T-helper 1 cell (primary cell): Measurements from ENCODE around the gene CST4.
A peak's percentile ranks its signal among the peaks of the same experiment; 100 is the strongest.
"Not testable (repeated sequence)": the region's sequence is repeated elsewhere in the genome, so short reads cannot be mapped to it uniquely, and the experiment has no call there.

ENCODE experiments used
- DNase-seq, 5 donors: peaks; one replicate each; pipeline ENCODE4 v3.0.0-alpha.2; 2012 to 2020

The CST4 gene

DNA sequence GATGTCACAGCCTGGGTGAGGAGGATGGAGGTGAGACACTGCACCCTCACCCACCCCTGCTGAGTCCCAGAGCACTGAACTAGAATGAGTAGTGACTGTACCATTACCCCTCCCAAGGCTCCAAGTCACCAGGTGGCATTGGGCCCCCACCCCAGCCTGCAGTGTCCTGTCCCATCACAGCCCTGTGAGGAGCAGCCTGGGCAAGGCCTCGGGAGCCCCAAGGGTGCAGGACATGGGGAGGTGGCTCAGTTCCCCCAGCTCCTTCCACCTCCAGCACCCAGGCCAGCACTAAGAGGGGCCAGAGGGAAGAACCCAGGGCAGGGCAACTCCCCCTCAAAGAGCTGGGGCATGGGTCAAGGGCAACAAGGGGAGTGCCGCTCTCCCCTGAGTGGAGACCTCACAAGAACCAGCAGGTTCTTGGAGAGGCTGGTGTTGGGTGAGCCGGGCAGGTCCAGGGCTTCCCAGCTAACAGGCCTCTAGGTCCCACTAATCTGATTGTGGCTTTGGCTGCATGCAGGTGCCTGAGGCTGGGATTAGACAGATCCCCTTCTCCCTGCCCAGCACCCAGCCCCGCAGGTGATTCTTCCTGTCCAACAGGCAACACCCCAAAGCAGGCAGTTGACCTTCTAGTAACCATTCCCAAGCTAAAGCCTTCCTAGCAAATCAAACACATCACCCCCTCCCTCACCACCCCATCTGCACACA lies 2.6 kb downstream of the CST4 start:
- no peak for DNase-seq

- DNase-seq = not testable (repeated sequence)
Observed at GRCh38 chr20:23685529-23685896, 3.3 kb downstream of the CST4 start.

DNA sequence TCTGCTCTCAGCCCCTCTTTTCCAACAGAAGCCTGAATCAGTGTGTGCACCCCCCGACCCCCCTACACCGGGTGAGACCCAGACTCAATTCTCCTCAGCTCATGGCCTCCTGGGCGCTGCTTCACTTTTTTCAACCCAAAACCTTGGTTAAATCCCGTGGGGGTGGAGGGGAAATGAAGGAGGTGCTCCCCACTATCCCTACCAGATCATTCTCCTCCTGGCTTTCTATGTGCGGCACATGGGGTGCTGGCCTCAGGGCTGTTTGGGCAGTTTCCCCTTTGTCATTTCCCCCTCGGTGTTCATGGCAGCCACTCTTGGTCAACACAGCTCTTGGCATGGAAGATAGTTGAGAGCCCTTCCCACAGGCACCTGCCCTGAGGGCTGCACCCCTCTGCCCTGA lies 4.6 kb downstream of the CST4 start:
- no peak for DNase-seq

- DNase-seq = no peak
Observed at GRCh38 chr20:23683807-23684206, 5.0 kb downstream of the CST4 start.

DNA sequence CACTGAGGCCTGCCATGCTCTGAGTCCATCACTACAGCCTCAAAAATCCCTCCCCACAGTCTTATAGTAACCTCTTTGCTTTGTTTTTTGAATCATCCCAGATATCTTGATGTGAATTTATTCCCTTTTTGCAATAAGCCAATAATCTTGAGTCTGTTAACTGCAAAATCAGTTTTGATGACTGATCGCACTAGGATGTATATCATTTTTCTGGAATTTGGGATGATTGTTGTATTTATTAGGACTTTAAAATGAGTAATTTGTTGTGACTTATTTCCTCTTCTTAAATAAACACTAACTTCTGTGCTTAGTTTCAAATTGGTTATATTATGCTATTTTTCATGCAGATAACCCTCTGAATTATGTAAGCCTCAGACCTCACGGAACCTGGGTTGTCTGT lies 5.6 kb downstream of the CST4 start:
- no peak for DNase-seq

DNA sequence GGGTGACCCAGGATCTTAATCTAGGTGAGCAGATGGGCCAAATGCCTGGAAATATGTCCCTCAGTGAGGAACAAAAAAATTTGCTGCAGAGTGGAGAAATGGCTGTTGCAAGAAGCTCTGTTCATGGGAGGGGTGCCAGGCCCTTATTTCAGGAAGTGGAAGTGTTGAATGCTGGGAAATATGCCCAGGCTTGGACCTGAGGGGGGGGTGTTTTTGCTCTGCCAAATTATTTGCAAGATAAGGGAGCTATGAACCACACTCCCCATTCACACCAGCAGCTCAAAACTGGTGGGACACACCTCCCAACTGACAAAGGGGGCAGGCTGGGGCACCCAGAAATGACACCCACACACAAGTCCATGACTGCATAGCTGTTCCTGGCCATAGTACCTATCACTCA lies 8.7 kb downstream of the CST4 start:
- DNase-seq = no peak

DNA sequence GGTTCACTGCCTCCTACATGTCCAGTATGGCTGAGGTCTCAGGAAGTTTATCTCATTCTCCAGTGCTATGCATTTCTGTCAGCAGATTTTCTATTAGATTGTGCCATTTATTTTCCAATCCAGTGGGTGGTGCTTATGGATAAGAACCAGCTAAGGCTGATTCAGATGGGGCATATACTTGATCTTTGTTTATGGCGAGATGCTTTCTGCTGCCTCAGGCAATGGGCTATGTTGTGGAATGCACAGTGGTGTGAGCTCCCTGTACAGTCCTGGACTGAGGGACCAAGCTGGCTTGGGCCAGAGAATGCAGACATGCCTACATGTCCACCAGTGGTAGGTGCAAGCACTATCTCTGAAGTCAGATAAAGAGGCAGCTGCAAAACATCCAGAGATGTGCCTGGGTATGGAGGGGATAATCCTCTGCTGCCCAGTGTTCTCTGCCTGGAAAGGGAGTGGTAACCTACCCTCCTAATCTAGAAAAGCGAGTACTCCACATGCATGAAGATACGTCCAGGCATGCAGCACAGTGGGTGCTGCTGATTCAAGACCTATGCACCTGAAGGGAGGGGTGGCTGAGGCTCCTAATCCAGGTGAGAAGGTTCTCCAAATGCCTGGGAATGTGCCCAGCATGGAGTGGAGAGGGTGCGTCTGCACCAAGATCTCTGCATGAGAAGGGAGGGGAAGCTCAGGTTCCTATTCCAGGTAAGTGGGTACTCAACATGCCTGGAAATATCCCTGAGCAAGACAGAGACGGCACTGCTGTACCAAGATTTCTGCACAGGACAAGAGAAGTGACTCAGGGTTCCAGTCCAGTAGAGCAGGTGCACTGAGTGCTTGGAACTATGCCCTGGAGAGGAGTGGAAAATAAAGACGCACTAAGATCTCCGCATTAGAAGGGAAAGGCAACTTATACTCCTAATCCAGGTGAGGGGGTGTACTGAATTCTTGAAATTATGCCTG lies 9.4 kb downstream of the CST4 start:
- DNase-seq = no peak

DNA sequence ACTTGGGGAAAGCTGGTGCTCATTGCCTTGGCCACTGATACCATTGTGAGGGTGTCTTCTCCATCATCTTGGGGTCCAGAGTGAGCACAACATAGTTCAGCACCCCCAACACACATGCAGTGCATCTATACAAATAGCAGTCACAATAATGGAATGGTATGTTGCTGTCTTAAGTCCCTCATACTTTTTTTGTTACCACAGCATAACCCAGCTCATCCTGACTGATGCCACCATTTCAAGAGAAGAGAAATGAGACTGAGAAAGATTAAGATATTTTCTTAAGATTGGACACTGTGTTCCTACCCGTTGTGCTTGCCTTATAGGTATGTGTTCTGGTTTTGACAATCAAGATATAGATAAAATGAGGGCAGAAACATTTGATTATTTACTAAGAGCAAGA lies 15.6 kb downstream of the CST4 start:
- no peak for DNase-seq

- no peak for DNase-seq
Observed at GRCh38 chr20:23672158-23672557, 16.7 kb downstream of the CST4 start.

DNA sequence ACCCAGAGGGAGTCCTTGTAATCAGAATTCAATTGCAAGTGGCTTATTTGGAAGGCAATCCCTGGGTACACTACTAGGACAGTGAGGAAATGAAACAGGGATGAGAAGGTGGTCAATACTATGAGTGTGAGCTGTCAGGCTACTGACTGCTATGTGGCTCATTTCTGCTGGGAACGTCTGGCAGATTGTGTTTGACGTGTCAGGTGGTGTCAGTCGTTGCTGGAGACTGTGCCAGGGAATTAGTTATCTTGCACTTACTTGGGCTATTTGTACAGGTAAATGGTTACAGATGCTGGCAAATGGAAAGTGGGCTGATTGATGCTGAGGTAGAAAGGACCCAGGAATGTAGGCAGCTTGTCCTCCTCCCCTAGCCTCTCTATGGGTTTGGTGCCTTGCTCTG lies 17.4 kb downstream of the CST4 start:
- DNase-seq = no peak

- DNase-seq = no peak
Observed at GRCh38 chr20:23670361-23670760, 18.5 kb downstream of the CST4 start.

DNA sequence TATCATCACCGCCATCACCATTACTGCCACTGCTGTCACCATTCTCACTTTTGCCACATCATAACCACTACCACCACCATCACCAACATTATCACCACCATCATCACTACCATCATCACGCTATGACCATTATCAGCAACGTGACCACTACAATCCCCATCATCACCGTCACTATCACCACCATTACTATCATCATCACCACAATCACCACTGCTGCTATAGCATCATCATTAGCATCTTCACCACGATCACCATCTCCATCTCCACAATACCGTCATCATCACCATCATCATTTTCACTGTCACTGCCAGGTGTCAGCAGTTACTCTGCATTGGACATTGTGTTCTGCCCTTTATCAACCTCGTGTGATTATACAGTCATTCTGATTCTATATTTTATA lies 19.0 kb downstream of the CST4 start:
- no peak for DNase-seq

GRCh38 chr20:23669327-23669726 lies 19.5 kb downstream of the CST4 start:
- no peak for DNase-seq

DNA sequence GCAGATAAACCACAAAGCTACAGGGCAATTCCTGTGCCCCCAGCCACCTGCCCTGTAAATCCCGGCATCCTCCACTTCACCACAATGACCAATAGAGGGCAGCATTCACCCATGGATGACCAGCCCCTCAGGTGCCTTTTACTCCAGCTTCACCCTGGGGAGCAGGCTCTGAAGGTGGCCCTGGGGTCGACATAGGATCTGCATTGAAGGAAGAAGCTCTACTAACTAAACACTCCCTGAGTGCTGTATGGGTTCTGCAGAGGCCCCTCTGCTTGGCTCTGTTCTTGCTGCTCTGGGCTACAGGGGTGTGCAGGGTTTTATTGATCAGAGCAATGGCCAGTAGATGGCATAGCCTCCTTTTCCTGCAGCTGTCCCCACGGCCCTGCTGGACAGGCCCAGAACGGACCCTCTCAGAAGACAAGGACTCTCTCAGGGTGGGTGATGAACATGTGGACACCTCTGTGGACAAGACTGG lies 20.3 kb downstream of the CST4 start:
- peak in 2 of 5 donors; percentile 7 to 26 for DNase-seq

GRCh38 chr20:23667666-23668065 lies 21.2 kb downstream of the CST4 start:
- no peak for DNase-seq

GRCh38 chr20:23666698-23667097 lies 22.1 kb downstream of the CST4 start:
- no peak for DNase-seq

DNA sequence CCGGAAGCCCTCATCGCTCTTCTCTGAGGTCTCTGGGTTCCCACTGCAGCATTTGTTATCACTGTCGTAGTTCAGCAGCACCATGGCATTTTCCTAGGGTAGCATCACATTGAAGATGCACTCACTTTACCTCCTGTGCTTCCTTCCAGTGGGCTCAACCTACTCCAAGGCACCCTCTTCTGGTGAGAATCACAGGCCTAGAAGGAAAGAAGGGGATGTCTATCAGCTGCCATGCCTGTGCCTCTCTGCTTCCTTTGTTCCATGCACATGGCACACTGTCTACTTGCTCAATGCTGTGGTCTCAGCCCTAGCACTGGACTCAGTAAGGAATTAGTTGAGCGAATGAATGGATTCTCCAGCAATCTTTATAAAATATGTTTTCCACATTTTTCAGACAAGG lies 22.6 kb downstream of the CST4 start:
- no peak for DNase-seq

DNA sequence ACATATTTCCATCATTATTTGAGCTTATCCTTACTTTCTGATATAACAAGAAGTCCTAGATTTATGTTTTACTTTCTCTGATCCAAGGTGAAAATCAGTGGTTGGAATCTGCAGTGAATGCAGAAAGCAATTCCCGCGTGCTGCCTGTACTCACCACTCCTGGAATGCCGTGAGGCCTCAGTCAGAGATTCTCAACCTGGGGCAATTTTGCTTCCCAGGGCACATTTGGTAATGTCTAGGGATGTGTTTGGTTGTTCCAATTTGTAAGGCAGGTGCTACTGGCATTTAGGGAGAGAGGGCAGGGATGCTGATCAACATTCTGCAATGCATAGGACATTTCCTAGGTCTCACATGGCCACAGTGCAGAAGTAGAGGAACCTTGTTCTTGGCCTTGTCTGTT lies 23.9 kb downstream of the CST4 start:
- no peak for DNase-seq

GRCh38 chr20:23664046-23664445 lies 24.8 kb downstream of the CST4 start:
- not testable (repeated sequence) for DNase-seq

DNA sequence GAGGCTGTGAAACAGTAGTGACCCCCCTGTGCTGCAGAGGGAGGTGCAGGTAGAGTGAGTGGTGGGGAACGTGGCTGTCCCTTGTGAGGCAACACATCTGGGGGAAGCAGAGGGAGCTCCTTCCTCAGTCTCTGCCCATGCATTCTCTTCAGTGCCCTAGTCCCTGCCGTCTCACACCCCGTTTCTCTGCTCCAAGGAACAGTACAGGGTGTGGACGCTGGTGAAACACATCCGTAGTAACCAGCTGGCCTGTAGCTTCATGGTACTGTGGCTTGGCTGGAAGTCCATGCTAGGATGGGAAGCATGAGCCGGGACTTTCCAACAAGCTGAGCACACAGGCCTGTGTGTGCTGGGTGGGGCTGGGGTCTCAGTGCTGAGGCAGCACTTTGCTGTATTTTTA lies 25.7 kb downstream of the CST4 start:
- no peak for DNase-seq

- no peak for DNase-seq
Observed at GRCh38 chr20:23662276-23662870, 26.5 kb downstream of the CST4 start.

GRCh38 chr20:23661002-23661429 lies 27.8 kb downstream of the CST4 start:
- DNase-seq = no peak

DNA sequence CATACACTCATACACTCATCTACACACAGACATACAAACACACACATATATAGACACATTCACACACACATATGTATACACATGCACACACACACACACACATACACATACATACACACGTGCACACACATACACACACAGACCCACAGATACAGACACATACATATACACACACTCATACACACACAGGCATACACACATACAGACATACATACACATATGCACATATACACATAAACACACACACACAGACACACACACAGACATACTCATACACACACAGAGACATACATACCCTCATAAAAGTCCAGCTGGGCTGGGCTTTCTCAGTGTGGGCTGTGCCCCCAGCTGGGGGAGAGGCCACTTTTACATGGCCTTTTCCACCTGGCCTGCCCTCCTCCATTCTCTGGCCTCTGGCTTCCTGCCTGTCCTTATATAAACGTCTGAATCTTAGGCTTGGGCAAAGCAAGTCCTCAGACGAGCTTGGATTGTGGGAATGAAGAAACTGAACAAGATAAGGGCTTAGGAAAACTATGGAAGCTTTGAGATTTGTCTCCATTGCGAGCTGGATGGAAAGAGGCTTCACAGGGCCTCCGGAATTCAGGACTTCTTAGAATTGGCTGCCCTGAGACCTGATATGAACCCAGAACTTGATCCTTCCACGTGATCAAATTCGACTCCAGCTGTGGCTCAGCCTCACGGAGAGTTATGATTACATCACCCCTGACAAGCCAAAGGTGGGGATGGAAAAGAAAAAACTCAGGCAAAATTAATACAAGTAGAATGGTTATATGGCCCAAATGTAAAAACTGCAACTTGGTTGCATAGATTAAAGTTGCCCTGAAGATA lies 28.6 kb downstream of the CST4 start:
- no peak for DNase-seq
